CD4-positive, alpha-beta memory T cell (primary cell): Measurements from ENCODE around the gene OPRL1. TPM values are rescaled to one million over a fixed set of nuclear protein-coding genes. Genes with fewer than 3 reads are reported as not detected.

Source experiments
- CTCF ChIA-PET: fragments of 350-600 bp; sonication (Branson Sonifier 250); formaldehyde crosslinking; loops from one replicate; lab custom pipeline; 2021; ENCODE audit warnings: inconsistent platforms; ENCODE audit not compliant: partially characterized antibody; lab: Charles Lee
- POLR2A ChIA-PET: fragments of 350-600 bp; sonication (Branson Sonifier 250); formaldehyde crosslinking; loops from one replicate; lab custom pipeline; 2021; ENCODE audit not compliant: partially characterized antibody; lab: Charles Lee
- DNase-seq, 5 donors: peaks; one replicate each; pipeline versions ENCODE4 v3.0.0 to v3.0.0-alpha.2; 2020 to 2022; ENCODE audit warnings: mixed read lengths in 1 of 5
- H3K27ac ChIP-seq: one replicate; pipeline ENCODE4 v1.7.0; 2013; ENCODE audit warnings: low read depth, low read length
- H3K27me3 ChIP-seq: 2 replicates; pipeline ENCODE4 v1.7.0; 2013; ENCODE audit warnings: mild to moderate bottlenecking, low read length, moderate library complexity; ENCODE audit not compliant: insufficient read depth
- H3K36me3 ChIP-seq: 2 replicates; pipeline ENCODE4 v1.7.0; 2013; ENCODE audit warnings: mild to moderate bottlenecking, low read length, moderate library complexity; ENCODE audit not compliant: insufficient read depth
- H3K4me1 ChIP-seq: 2 replicates; pipeline ENCODE4 v1.7.0; 2013; ENCODE audit warnings: mild to moderate bottlenecking, low read length, moderate library complexity; ENCODE audit not compliant: insufficient read depth
- H3K4me3 ChIP-seq, 2 donors: one replicate each; pipeline ENCODE4 v1.7.0; 2013; ENCODE audit warnings: low read length in 2 of 2, mild to moderate bottlenecking in 1 of 2
- H3K9me3 ChIP-seq, 2 donors: one replicate each; pipeline ENCODE4 v1.7.0; 2013; ENCODE audit warnings: low read length in 2 of 2, control low read depth in 1 of 2; ENCODE audit not compliant: control insufficient read depth in 1 of 2
- H3K27ac Mint-ChIP-seq, 7 donors: one replicate each; pipeline ENCODE4 v1.8.0; 2020 to 2021; ENCODE audit warnings: mixed read lengths in 7 of 7, mild to moderate bottlenecking in 6 of 7, inconsistent platforms in 3 of 7, moderate library complexity in 3 of 7
- H3K27me3 Mint-ChIP-seq, 2 donors: one replicate each; pipeline ENCODE4 v1.8.0; 2020 to 2021; ENCODE audit warnings: mixed read lengths in 2 of 2
- H3K36me3 Mint-ChIP-seq, 2 donors: one replicate each; pipeline ENCODE4 v1.8.0; 2020 to 2021; ENCODE audit warnings: mixed read lengths in 2 of 2, inconsistent platforms in 1 of 2, mild to moderate bottlenecking in 1 of 2
- H3K4me1 Mint-ChIP-seq, 4 donors: one replicate each; pipeline ENCODE4 v1.8.0; 2020 to 2021; ENCODE audit warnings: mixed read lengths in 4 of 4, mild to moderate bottlenecking in 1 of 4
- H3K4me3 Mint-ChIP-seq, 8 donors: one replicate each; pipeline ENCODE4 v1.8.0; 2020 to 2021; ENCODE audit warnings: mixed read lengths in 8 of 8, mild to moderate bottlenecking in 7 of 8, moderate library complexity in 6 of 8, inconsistent platforms in 3 of 8
- H3K9me3 Mint-ChIP-seq, 8 donors: one replicate each; pipeline ENCODE4 v1.8.0; 2020 to 2021; ENCODE audit warnings: mixed read lengths in 8 of 8, mild to moderate bottlenecking in 5 of 8, inconsistent platforms in 3 of 8, moderate library complexity in 1 of 8
- intact Hi-C: fragments of 100-400 bp; cut with micrococcal nuclease; formaldehyde crosslinking; loops from one replicate; pipeline ENCODE4 v1.15.1; 2023
- polyA plus RNA-seq, 2 donors: library from polyadenylated mRNA; unstranded; fragments of 300-500 nt; fragmentation: Illumina TruSeq; gene quantifications; one replicate each; pipeline ENCODE4 v1.2.3, GENCODE V29; 2021
- total RNA-seq, 2 experiments: library from RNA; stranded (reverse); gene quantifications; one replicate each; pipeline ENCODE4 v1.2.3, GENCODE V29; 2021

OPRL1 gene
- total and polyA plus RNA-seq, 4 experiments from 2014 or later = 0.68 to 1.1 (median 0.97) TPM

- Histone ChIP-seq H3K4me1 (peaks cover 38% of the 10 kb centered on the region), H3K4me3 (no peak overlapping the region), H3K9me3 (no peaks in the 10 kb centered on the region), H3K27ac (no peak overlapping the region), H3K36me3 (peaks cover 29% of the 10 kb centered on the region), H3K27me3 (no peaks in the 10 kb centered on the region)
- H3K4me1 Mint-ChIP-seq = peaks cover 3 to 34% (median 15%) of the 10 kb centered on the region in 4 donors
- peaks cover 0 to 24% of the 10 kb centered on the region in 2 donors for H3K36me3 Mint-ChIP-seq
- CTCF ChIA-PET = interaction anchor here (0.7 to 1.5 kb wide), 2 partner anchors 17 to 575 kb away, joined by 3 to 4 read pairs; no protein-coding TSS in a partner anchor
- POLR2A ChIA-PET = interaction anchor here (0.5 to 1.7 kb wide), 2 partner anchors 12 to 33 kb away, joined by 3 to 6 read pairs; partner anchors contain the start of gene LKAAEAR1
- H3K27ac Mint-ChIP-seq = peak overlapping the region in 2 of 7 donors; percentile 9 to 41
- intact Hi-C loops = no loop called here
- H3K4me3 Mint-ChIP-seq = no peak overlapping the region
- H3K9me3 Mint-ChIP-seq = no peaks in the 10 kb centered on the region
- DNase-seq = no peak
- no peaks in the 10 kb centered on the region for H3K27me3 Mint-ChIP-seq
Measured at GRCh38 chr20:64071341-64072332, 8.2 kb upstream of the OPRL1 start.

GRCh38 chr20:64072498-64073063 lies 7.3 kb upstream of the OPRL1 start:
- ChIA-PET CTCF (interaction anchor here (0.7 to 0.8 kb wide), 2 partner anchors 11 to 14 kb away, joined by 3 read pairs; no protein-coding TSS in a partner anchor), POLR2A (interaction anchor here (1.5 to 1.7 kb wide), 2 partner anchors 8 to 11 kb away, joined by 3 to 6 read pairs; partner anchors contain the start of gene LKAAEAR1)
- H3K9me3 Mint-ChIP-seq = no peaks in the 10 kb centered on the region
- intact Hi-C loops = no loop called here
- H3K27ac Mint-ChIP-seq = peak overlapping the region in 2 of 7 donors; percentile 9 to 41
- H3K27ac ChIP-seq = no peak overlapping the region
- no peak overlapping the region for H3K4me3 Mint-ChIP-seq
- no peaks in the 10 kb centered on the region for H3K9me3 ChIP-seq
- H3K36me3 ChIP-seq = peaks cover 29% of the 10 kb centered on the region
- peaks cover 38% of the 10 kb centered on the region for H3K4me1 ChIP-seq
- H3K4me3 ChIP-seq = no peak overlapping the region
- H3K27me3 Mint-ChIP-seq = no peaks in the 10 kb centered on the region
- peaks cover 0 to 29% (median 11%) of the 10 kb centered on the region in 4 donors for H3K4me1 Mint-ChIP-seq
- no peaks in the 10 kb centered on the region for H3K27me3 ChIP-seq
- DNase-seq = no peak
- peaks cover 0 to 24% of the 10 kb centered on the region in 2 donors for H3K36me3 Mint-ChIP-seq

DNA sequence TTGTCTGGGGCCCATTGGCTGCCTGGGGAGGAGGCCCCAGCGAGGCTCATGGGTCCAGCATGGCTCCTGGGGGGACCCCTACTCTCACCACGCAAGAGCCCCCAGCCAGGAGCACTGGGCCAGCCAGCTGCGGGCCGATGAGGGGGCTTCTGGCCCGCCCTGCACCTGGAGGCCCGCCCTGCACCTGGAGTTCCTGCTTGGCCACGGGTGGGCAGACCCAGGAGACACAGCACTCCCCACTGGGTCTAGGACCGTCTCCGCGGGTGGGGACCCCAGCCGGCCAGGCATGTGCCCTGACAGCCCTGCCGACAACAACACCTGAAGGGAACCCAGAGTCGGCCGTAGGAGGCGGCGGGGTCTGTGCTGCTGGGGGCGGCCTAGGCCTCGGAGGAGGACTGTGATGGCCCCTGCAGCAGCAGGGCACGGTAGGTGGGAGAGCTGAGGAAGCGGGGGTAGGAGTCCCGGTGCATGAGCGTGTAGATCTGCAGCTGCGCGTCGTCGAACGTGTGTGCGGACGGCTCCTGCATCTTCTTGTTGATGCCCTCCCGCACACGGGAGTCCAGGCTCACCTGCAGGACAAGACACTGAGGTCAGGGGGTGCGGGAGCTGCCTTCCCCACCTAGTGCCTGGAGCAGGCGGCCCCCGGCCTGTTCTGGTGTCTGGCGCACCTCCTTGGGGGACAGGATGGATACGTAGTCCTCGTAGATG lies 6.3 kb upstream of the OPRL1 start:
- no peaks in the 10 kb centered on the region for H3K27me3 Mint-ChIP-seq
- CTCF ChIA-PET = interaction anchor here (0.7 kb wide), 1 partner anchor 13 kb away, joined by 3 read pairs; no protein-coding TSS in a partner anchor
- H3K36me3 ChIP-seq = peaks cover 29% of the 10 kb centered on the region
- H3K9me3 ChIP-seq = no peaks in the 10 kb centered on the region
- intact Hi-C loops = no loop called here
- H3K4me1 Mint-ChIP-seq = peaks cover 0 to 25% (median 12%) of the 10 kb centered on the region in 4 donors
- no peaks in the 10 kb centered on the region for H3K9me3 Mint-ChIP-seq
- no peaks in the 10 kb centered on the region for H3K27me3 ChIP-seq
- H3K27ac Mint-ChIP-seq = peak overlapping the region in 2 of 7 donors; percentile 21 to 61
- H3K4me3 Mint-ChIP-seq = no peak overlapping the region
- DNase-seq = no peak
- peaks cover 0 to 28% of the 10 kb centered on the region in 2 donors for H3K36me3 Mint-ChIP-seq
- POLR2A ChIA-PET = interaction anchor here (1.5 kb wide), 1 partner anchor 9 kb away, joined by 3 read pairs; no protein-coding TSS in a partner anchor
- no peak overlapping the region for H3K4me3 ChIP-seq
- no peak overlapping the region for H3K27ac ChIP-seq
- H3K4me1 ChIP-seq = peaks cover 33% of the 10 kb centered on the region

DNA sequence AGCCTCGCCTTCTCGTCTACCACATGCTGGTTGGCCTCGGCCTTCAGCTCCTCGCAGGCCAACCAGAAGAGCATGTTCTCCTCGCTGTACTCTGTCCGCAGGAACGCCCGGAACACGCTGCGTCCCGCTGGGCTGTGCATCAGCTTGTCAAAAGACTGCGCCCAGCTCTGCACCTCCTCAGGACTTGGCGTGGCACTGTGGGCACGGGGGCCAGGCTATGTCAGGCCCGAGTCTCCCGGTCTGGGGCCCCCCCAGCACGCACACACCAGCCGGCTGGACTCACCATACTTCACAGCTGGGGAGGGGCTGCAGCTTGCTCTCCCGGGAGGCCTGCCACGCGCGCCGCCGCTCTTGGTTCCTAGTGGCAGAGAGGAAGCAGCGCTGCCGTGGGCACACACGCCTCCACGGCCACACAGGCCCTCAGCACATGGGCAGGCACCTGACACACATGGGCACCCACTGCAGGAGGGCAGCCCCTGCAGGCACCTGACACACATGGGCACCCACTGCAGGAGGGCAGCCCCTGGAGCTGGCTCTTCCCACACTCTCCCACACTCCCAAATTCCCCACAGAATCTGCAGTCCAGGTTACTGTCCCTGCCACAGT lies 5.6 kb upstream of the OPRL1 start:
- no peak for DNase-seq
- ChIA-PET CTCF (no interaction called here), POLR2A (interaction anchor here (1.5 kb wide), 1 partner anchor 10 kb away, joined by 3 read pairs; no protein-coding TSS in a partner anchor)
- intact Hi-C loops = no loop called here
- no peaks in the 10 kb centered on the region for H3K27me3 ChIP-seq
- no peak overlapping the region for H3K27ac ChIP-seq
- no peak overlapping the region for H3K4me3 ChIP-seq
- Mint-ChIP-seq H3K9me3 (no peaks in the 10 kb centered on the region), H3K4me3 (no peak overlapping the region), H3K27ac (peak overlapping the region in 1 of 7 donors; percentile 21), H3K27me3 (no peaks in the 10 kb centered on the region), H3K36me3 (peaks cover 0 to 32% of the 10 kb centered on the region in 2 donors), H3K4me1 (peaks cover 0 to 24% (median 14%) of the 10 kb centered on the region in 4 donors)
- H3K4me1 ChIP-seq = peaks cover 28% of the 10 kb centered on the region
- H3K9me3 ChIP-seq = no peaks in the 10 kb centered on the region
- H3K36me3 ChIP-seq = peaks cover 29% of the 10 kb centered on the region

- Histone ChIP-seq H3K27me3 (no peaks in the 10 kb centered on the region), H3K9me3 (no peaks in the 10 kb centered on the region), H3K4me3 (no peak overlapping the region), H3K36me3 (peaks cover 29% of the 10 kb centered on the region), H3K4me1 (peaks cover 23% of the 10 kb centered on the region), H3K27ac (no peak overlapping the region)
- POLR2A ChIA-PET = interaction anchor here (3.5 kb wide), 1 partner anchor 9 kb away, joined by 27 read pairs; no protein-coding TSS in a partner anchor
- Mint-ChIP-seq H3K4me3 (no peak overlapping the region), H3K4me1 (peaks cover 0 to 24% (median 13%) of the 10 kb centered on the region in 4 donors), H3K36me3 (peaks cover 0 to 32% of the 10 kb centered on the region in 2 donors), H3K27me3 (no peaks in the 10 kb centered on the region), H3K9me3 (no peaks in the 10 kb centered on the region), H3K27ac (peak overlapping the region in 1 of 7 donors; percentile 57)
- CTCF ChIA-PET = interaction anchor here (4.0 kb wide), 1 partner anchor 36 kb away, joined by 22 read pairs; no protein-coding TSS in a partner anchor
- no peak for DNase-seq
- intact Hi-C loops = no loop called here
Measured at GRCh38 chr20:64074963-64075362, 4.9 kb upstream of the OPRL1 start.

- CTCF ChIA-PET = interaction anchor here (4.0 kb wide), 1 partner anchor 36 kb away, joined by 22 read pairs; no protein-coding TSS in a partner anchor
Measured at GRCh38 chr20:64075556-64075955, 4.3 kb upstream of the OPRL1 start.

More at GRCh38 chr20:64075556-64075955, 4.3 kb upstream of the OPRL1 start:
- intact Hi-C loops = no loop called here
- Histone ChIP-seq H3K4me1 (peaks cover 25% of the 10 kb centered on the region), H3K27ac (no peak overlapping the region), H3K36me3 (peaks cover 29% of the 10 kb centered on the region), H3K4me3 (no peak overlapping the region), H3K27me3 (no peaks in the 10 kb centered on the region), H3K9me3 (no peaks in the 10 kb centered on the region)
- Mint-ChIP-seq H3K4me3 (peak overlapping the region in 4 of 8 donors; percentile 4 to 57 (median 27)), H3K27me3 (no peaks in the 10 kb centered on the region), H3K27ac (peak overlapping the region in 3 of 7 donors; percentile 22 to 57 (median 29)), H3K36me3 (peaks cover 0 to 32% of the 10 kb centered on the region in 2 donors), H3K4me1 (peaks cover 2 to 30% (median 19%) of the 10 kb centered on the region in 4 donors), H3K9me3 (no peaks in the 10 kb centered on the region)
- DNase-seq = no peak
- POLR2A ChIA-PET = interaction anchor here (0.7 to 3.5 kb wide), 2 partner anchors 10 to 173 kb away, joined by 4 to 27 read pairs; no protein-coding TSS in a partner anchor
